ENCODE measurements around the gene FNDC3B.

GRCh38 chr3:172258624-172259023 lies 219.2 kb downstream of the FNDC3B start:
- TF ChIP-seq CTCF (IDR thresholded peaks at IDR 0.05) = no peak
- no peak for TF ChIP-seq EZH2 (IDR thresholded peaks at IDR 0.05)

Data from neural progenitor cell (in vitro differentiated cells).